IPS-NIHi11 (cell line): ENCODE measurements around the gene ATP5MG.

Source experiments
- DNase-seq: peaks from one replicate; pipeline ENCODE4 v3.0.0; 2012; ENCODE audit warnings: mixed read lengths, low spot score

Gene ATP5MG

DNA sequence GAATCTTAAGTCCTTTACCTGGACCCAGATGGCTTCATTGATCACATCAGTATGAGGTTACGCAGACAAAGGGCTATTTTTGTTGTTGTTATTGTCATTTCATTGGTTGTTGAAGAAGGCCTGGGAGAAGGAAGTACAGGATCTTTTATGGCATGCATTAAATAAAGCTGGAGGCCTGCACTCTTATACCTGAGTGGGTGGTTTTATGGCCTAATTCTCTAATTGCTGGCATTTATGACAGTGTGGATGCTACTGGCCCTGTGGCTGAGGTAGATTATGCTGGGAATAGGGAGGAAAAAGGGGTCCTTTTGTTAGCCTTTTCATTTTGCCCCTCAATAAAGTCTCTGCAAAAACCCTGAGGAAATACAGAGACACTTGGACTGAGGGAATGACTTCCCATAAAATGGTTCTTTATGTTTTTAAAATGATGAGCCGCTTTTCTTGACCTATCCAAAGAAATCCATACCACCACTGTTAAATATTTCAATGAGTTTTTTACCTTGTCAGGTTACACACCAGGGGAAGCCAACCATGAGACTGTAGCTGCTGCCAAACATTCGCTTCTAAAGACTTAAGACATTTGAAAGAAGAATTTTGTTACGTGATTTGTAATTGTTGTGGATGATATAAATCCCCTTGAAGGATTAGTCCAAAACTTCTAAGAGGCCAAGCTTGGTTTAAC, 41.6 kb downstream of the ATP5MG start:
- DNase-seq = no peak

DNA sequence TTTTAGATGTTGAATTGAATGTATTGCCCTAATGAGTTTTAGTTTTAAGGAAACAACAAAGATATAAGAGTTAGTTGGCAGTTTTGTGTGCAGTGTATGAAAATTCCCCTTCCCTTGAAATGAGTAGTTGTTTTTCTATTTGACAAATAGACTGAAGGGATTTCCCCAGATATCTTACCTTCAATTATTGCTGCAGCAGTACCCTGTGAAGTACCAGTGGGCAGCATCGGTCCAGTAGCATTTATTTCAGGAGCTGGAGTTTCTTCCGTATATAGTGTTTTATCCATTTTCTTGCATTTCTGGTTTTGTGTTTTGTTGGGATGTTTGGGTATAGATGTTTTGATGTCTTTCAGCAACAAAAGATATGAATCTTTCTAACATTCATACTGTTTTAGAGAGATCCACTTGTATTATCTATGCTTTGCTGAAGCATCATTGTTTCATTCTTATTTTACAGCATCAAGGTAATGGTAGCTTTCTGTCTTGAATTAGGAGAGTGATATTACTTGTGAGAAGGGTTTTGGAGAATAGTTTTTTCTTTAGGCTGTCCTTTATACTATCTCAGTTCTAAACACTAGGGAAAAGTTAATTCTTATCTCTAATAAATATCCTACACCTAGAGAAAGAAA, 42.3 kb downstream of the ATP5MG start:
- no peak for DNase-seq

DNA sequence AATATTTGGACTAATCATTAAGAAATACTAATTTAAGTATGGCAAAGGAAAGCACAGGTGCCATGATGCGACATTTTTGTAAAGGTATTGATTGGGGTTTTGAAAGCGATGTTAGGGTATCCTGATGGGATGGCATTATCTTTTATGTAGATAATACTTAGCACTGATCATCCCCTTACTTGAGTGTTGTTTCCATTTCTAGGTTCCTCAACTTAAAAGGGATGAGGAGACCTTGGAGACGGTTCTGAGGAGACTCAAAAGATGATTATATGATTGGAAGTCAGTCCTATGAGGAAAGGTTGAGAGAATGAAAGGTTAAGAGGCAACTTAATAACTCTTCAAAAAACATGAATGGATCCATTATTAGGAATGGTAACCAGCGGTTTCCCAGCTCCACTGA, 46.0 kb downstream of the ATP5MG start:
- no peak for DNase-seq

DNA sequence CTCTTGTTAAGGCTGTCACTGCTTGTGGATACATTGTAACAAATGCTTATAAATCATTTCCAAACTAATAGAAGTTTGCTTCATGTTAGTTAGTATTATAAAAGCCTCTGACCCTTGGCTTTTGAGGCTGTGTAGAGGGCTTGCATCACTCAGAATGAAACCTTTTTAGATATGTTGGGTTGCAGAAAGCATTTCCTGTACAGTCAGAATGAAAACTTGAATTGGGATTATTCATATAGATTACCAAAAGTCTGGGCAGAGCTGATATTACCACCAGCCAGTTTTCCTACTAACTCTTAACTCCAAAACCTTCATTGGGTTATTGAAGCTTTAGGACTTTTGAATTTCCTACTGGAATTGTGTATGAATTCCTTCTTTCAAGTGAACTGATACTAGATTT, 46.9 kb downstream of the ATP5MG start:
- DNase-seq = no peak

DNA sequence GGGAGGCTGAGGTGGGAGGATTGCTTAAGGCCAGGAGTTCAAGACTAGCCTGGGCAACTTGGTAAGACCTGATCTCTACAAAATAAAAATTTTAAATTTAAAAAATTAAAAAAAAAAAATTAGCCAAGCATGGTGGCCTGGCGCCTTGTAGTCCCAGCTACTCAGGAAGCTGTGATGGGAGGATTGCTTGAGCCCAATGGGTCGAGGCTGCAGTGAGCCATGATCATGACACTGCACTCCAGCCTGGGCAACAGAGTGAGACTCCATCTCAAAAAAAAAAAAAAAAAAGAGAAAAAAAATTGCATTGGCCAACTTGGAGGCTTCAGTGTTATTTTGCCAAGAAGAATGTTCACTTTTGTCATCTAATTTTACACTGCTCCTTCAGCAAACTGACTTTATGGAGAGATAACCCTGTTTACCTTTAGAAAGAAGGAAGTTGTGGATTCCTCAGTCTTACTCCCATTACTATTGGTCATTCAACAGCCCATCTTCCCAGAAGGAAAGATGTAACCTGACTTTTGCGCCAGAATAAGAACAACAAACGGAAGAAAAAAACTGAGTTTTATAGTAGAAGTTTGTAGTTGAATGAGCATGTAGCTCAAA, 48.0 kb downstream of the ATP5MG start:
- DNase-seq = no peak

DNA sequence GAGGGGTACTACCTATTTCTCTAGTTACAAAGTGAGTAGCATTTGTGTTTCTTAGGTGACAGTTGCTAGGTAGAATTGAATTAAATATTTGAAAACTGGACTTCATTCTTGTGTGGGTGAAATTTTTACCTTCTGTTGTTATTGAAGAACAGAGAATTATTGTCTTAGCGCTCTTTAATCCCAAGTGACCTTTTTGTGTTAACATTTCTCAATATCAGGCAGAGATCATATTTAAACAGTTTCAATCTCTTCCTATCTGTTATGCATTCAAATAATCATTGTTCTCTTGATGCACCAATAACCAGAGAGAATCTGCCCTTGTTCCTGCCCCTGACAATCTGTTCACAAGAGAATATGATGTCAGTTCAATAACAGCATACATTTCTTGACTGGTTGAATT, 49.0 kb downstream of the ATP5MG start:
- no peak for DNase-seq
